IMR-90 (cell line): ENCODE results near the gene OR6C65. TPM values are rescaled to one million over a fixed set of nuclear protein-coding genes. Genes with fewer than 3 reads are reported as not detected.

Experiments used
- ATAC-seq: fragments of 200-7000 bp; cut with Tn5 transposase; 2 replicates; pipeline ENCODE4 v1.9.1; 2020; ENCODE audit warnings: low read depth, mild to moderate bottlenecking, moderate library complexity
- BruUV-seq: library from RNA; stranded (reverse); fragments of 400-500 nt; replicated peaks from 2 replicates; lab custom pipeline; 2021; lab: Mats Ljungman, UMichigan
- CTCF ChIA-PET: fragments of 300-600 bp; formaldehyde crosslinking; extraction: SDS; loops from one replicate; lab custom pipeline; 2021; ENCODE audit warnings: antibody characterized with exemption; lab: Yijun Ruan, JAX
- POLR2A ChIA-PET: fragments of 300-600 bp; sonication (Branson Sonifier 250); formaldehyde crosslinking; loops from one replicate; lab custom pipeline; 2022; ENCODE audit warnings: antibody characterized with exemption; ENCODE audit not compliant: unreplicated experiment; lab: Charles Lee
- DNase-seq: peaks from one replicate; pipeline ENCODE4 v3.0.0; 2013
- H2AFZ ChIP-seq: replicated peaks from 2 replicates; pipeline ENCODE3; 2013; ENCODE audit warnings: low read length, mild to moderate bottlenecking; ENCODE audit not compliant: poor library complexity
- H2AK5ac ChIP-seq: 2 replicates; pipeline ENCODE4 v1.6.1; 2013; ENCODE audit warnings: low read depth, low read length, inconsistent platforms
- H2AK9ac ChIP-seq: replicated peaks from 2 replicates; pipeline ENCODE3; 2013; ENCODE audit warnings: mild to moderate bottlenecking, low read depth, low read length, moderate library complexity; ENCODE audit not compliant: poor library complexity
- H2BK120ac ChIP-seq: 2 replicates; pipeline ENCODE4 v1.6.1; 2013; ENCODE audit warnings: low read depth, low read length, inconsistent platforms
- H2BK15ac ChIP-seq: 3 replicates; pipeline ENCODE4 v1.6.1; 2013; ENCODE audit warnings: low read depth, low read length, inconsistent platforms
- H2BK20ac ChIP-seq: 2 replicates; pipeline ENCODE4 v1.6.1; 2013; ENCODE audit warnings: low read depth, mild to moderate bottlenecking, inconsistent platforms, low read length, moderate library complexity
- H2BK5ac ChIP-seq: 2 replicates; pipeline ENCODE4 v1.6.1; 2013; ENCODE audit warnings: mild to moderate bottlenecking, low read depth, low read length, inconsistent platforms; ENCODE audit not compliant: poor library complexity, severe bottlenecking
- H3K14ac ChIP-seq: replicated peaks from 2 replicates; pipeline ENCODE4 v1.6.1; 2013; ENCODE audit warnings: low read depth, low read length, inconsistent platforms
- H3K18ac ChIP-seq: 2 replicates; pipeline ENCODE4 v1.6.1; 2013; ENCODE audit warnings: low read depth, low read length, control low read depth
- H3K23ac ChIP-seq: 2 replicates; pipeline ENCODE4 v1.6.1; 2013; ENCODE audit warnings: low read depth, low read length, inconsistent platforms
- H3K27ac ChIP-seq: 2 replicates; pipeline ENCODE4 v1.5.1; 2013; ENCODE audit warnings: mild to moderate bottlenecking, control low read depth, low read length; ENCODE audit not compliant: insufficient read depth
- H3K27me3 ChIP-seq: 2 replicates; pipeline ENCODE4 v1.6.1; 2013; ENCODE audit warnings: low read length; ENCODE audit not compliant: control insufficient read depth, insufficient read depth
- H3K36me3 ChIP-seq: 2 replicates; pipeline ENCODE4 v1.6.1; 2013; ENCODE audit warnings: low read length, mixed read lengths; ENCODE audit not compliant: control insufficient read depth, insufficient read depth
- H3K4ac ChIP-seq: 2 replicates; pipeline ENCODE4 v1.6.1; 2013; ENCODE audit warnings: low read depth, low read length, inconsistent platforms
- H3K4me1 ChIP-seq: 2 replicates; pipeline ENCODE4 v1.6.1; 2013; ENCODE audit warnings: low read length, mixed read lengths; ENCODE audit not compliant: control insufficient read depth, insufficient read depth
- H3K4me2 ChIP-seq: 2 replicates; pipeline ENCODE4 v1.6.1; 2013; ENCODE audit warnings: low read depth, mild to moderate bottlenecking, control low read depth, low read length, moderate library complexity
- H3K4me3 ChIP-seq: 2 replicates; pipeline ENCODE4 v1.5.1; 2013; ENCODE audit warnings: low read depth, mild to moderate bottlenecking, control low read depth, low read length, moderate library complexity; ENCODE audit not compliant: insufficient read depth
- H3K56ac ChIP-seq: 2 replicates; pipeline ENCODE4 v1.6.1; 2013; ENCODE audit warnings: low read length, inconsistent platforms; ENCODE audit not compliant: insufficient read depth; ENCODE audit errors: extremely low read depth
- H3K79me1 ChIP-seq, 2 experiments: 2 replicates each; pipeline ENCODE4 v1.6.1; 2013; ENCODE audit warnings: low read length in 2 of 2, inconsistent platforms in 1 of 2, low read depth in 1 of 2
- H3K9ac ChIP-seq: 2 replicates; pipeline ENCODE4 v1.6.1; 2013; ENCODE audit warnings: low read depth, low read length, control low read depth
- H3K9me1 ChIP-seq: 2 replicates; pipeline ENCODE4 v1.6.1; 2013; ENCODE audit warnings: low read length, inconsistent platforms; ENCODE audit not compliant: insufficient read depth
- H3K9me3 ChIP-seq: 2 replicates; pipeline ENCODE4 v1.6.1; 2013; ENCODE audit warnings: low read length; ENCODE audit not compliant: control insufficient read depth, insufficient read depth
- H4K20me1 ChIP-seq: 2 replicates; pipeline ENCODE4 v1.6.1; 2013; ENCODE audit warnings: low read length, inconsistent platforms; ENCODE audit not compliant: insufficient read depth
- H4K5ac ChIP-seq: 2 replicates; pipeline ENCODE4 v1.6.1; 2013; ENCODE audit warnings: mild to moderate bottlenecking, low read depth, low read length, control low read depth
- H4K8ac ChIP-seq, 2 experiments: 2 replicates each; pipeline ENCODE4 v1.6.1; 2013; ENCODE audit warnings: low read depth in 2 of 2, low read length in 2 of 2, control low read depth in 1 of 2, inconsistent platforms in 1 of 2
- H4K91ac ChIP-seq: 2 replicates; pipeline ENCODE4 v1.6.1; 2013; ENCODE audit warnings: low read depth, low read length, inconsistent platforms; ENCODE audit not compliant: insufficient read depth
- CEBPB ChIP-seq: IDR thresholded peaks from 2 replicates; pipeline ENCODE4 v1.6.1; 2012; ENCODE audit warnings: low read depth, low read length, improper control_type of control experiment
- CTCF ChIP-seq: conservative IDR thresholded peaks from 2 replicates; pipeline ENCODE4 v1.5.1; 2012; ENCODE audit warnings: mild to moderate bottlenecking, low read depth, low read length, improper control_type of control experiment
- FOS ChIP-seq: fragments of 150-350 bp; IDR thresholded peaks from 2 replicates; pipeline ENCODE4 v1.6.1; 2016; ENCODE audit warnings: low read depth, low read length
- RAD21 ChIP-seq: IDR thresholded peaks from 2 replicates; pipeline ENCODE4 v1.6.1; 2012; ENCODE audit warnings: low read length, improper control_type of control experiment
- RFX5 ChIP-seq: IDR thresholded peaks from 2 replicates; pipeline ENCODE4 v1.8.0; 2012; ENCODE audit warnings: low read depth, mild to moderate bottlenecking, low read length, moderate library complexity
- WGBS, 2 experiments: methylation state at CpG; one replicate each; pipeline versions ENCODE4 v1.1.5 to v1.1.7; 2013; ENCODE audit warnings: missing lambda C conversion rate in 2 of 2; ENCODE audit not compliant: insufficient read length in 1 of 2; ENCODE audit errors: extremely low coverage in 2 of 2; 5-methylcytosine and 5-hydroxymethylcytosine counted together
- dilution Hi-C: fragments of 300-500 bp; cut with HindIII; formaldehyde crosslinking; loops from one replicate; pipeline ENCODE4 v1.14.3; 2018; ENCODE audit warnings: low sequenced_read_pairs; ENCODE audit not compliant: unreplicated experiment
- in situ Hi-C: fragments of 300-500 bp; cut with MboI; formaldehyde crosslinking; loops from 3 replicates; pipeline ENCODE4 v1.14.3; 2019; ENCODE audit warnings: low sequenced_read_pairs, inconsistent platforms, mixed read lengths
- intact Hi-C: fragments of 100-400 bp; cut with micrococcal nuclease; formaldehyde crosslinking; loops from 2 replicates; pipeline ENCODE4 v1.10.0; 2022
- polyA plus RNA-seq, 3 experiments: library from polyadenylated mRNA; depleted of rRNA; stranded (reverse); fragments of >200 nt; gene quantifications; 2 replicates each; pipeline ENCODE4 v1.2.3, GENCODE V29; 2012; ENCODE audit warnings: low replicate concordance in 1 of 3
- total RNA-seq: library from RNA; depleted of rRNA; stranded (reverse); fragments of >200 nt; gene quantifications from 2 replicates; pipeline ENCODE4 v1.2.3, GENCODE V29; 2012

OR6C65 gene
- total and polyA plus RNA-seq, 2 of the 4 experiments (the other 2 are of a cell fraction) = not detected

- H2AK5ac ChIP-seq = no peak overlapping the region
- no peak overlapping the region for H4K91ac ChIP-seq
- intact Hi-C loops (no loop called here), in situ Hi-C loops (no loop called here), dilution Hi-C loops (no loop called here)
- no peak overlapping the region for H3K56ac ChIP-seq
- ATAC-seq = no peak
- H2BK5ac ChIP-seq = no peak overlapping the region
- no peak overlapping the region for H2BK20ac ChIP-seq
- H3K9me3 ChIP-seq = no peaks in the 10 kb centered on the region
- no CpG with 5 or more reads among the region's 1 CpG for WGBS, 2 experiments
- H3K4me3 ChIP-seq = no peak overlapping the region
- no peak overlapping the region for H3K4ac ChIP-seq
- no peak overlapping the region for H3K9ac ChIP-seq
- H2BK15ac ChIP-seq = no peak overlapping the region
- H4K8ac ChIP-seq = no peak overlapping the region
- no peak overlapping the region for H3K23ac ChIP-seq
- H3K18ac ChIP-seq = no peak overlapping the region
- H3K27me3 ChIP-seq = no peaks in the 10 kb centered on the region
- POLR2A ChIA-PET = no interaction called here
- no peaks in the 10 kb centered on the region for H3K4me1 ChIP-seq
- no peak overlapping the region for H3K27ac ChIP-seq
- no peak overlapping the region for H3K14ac ChIP-seq
- no peaks in the 10 kb centered on the region for H3K79me1 ChIP-seq
- no TSS peak for BruUV-seq
- DNase-seq = no peak
- no peak overlapping the region for H2AFZ ChIP-seq
- TF ChIP-seq CTCF (no peak), CEBPB (no peak), RAD21 (no peak), FOS (no peak), RFX5 (no peak)
- no peak overlapping the region for H4K5ac ChIP-seq
- H3K9me1 ChIP-seq = no peaks in the 10 kb centered on the region
- H2BK120ac ChIP-seq = no peak overlapping the region
- H3K4me2 ChIP-seq = no peak overlapping the region
- H3K36me3 ChIP-seq = no peaks in the 10 kb centered on the region
- no peak overlapping the region for H2AK9ac ChIP-seq
- CTCF ChIA-PET = no interaction called here
- no peaks in the 10 kb centered on the region for H4K20me1 ChIP-seq
Measured at GRCh38 chr12:55407866-55408265, 7.5 kb downstream of the OR6C65 start.
